ENCODE results near the gene GNB1L.

The GNB1L gene

DNA sequence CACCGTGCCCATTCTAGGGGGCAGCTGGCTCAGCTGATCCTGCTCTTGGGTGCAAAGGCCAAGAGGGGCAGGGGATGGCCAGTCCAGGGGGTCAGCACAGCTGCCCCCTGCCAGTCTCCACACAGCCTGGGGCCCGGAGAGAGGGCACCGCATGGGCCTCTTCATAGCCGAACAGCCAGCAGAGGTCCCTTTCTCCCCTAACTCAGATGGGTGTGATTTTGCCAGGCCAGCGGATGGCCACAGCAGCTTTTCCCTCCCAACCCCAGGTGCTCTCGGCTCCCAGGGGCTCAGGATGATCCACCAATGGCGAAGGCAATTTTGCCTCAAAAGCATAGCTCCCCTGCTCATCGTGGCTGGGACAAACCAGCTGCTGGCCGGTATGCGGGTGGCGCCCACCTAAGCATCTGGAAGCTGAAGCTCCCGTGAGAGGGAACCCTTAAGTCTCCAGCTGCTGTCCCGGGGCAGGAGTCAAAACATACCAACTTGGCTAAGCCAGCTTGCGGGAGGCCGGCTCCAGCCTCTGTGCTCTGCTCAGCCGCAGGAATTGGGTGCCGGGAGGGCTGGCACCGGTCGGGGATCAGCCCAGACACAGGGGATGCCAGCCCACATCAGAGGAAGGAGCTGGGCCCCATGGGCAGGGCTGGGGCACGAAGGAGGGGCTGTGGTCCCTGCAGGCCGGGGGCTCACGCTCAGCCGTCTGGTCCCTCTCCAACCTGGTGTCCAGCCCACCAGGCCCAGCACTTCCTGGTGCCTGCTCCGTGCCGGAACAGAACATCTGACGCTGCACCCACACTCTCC, 30.5 kb upstream of the GNB1L start:
- TF ChIP-seq GATA3 (IDR thresholded peaks at IDR 0.05; ENCODE audit: low read depth, low read length) (no peak), GATA2 (IDR thresholded peaks at IDR 0.05; ENCODE audit: low read depth, low read length) (no peak)

DNA sequence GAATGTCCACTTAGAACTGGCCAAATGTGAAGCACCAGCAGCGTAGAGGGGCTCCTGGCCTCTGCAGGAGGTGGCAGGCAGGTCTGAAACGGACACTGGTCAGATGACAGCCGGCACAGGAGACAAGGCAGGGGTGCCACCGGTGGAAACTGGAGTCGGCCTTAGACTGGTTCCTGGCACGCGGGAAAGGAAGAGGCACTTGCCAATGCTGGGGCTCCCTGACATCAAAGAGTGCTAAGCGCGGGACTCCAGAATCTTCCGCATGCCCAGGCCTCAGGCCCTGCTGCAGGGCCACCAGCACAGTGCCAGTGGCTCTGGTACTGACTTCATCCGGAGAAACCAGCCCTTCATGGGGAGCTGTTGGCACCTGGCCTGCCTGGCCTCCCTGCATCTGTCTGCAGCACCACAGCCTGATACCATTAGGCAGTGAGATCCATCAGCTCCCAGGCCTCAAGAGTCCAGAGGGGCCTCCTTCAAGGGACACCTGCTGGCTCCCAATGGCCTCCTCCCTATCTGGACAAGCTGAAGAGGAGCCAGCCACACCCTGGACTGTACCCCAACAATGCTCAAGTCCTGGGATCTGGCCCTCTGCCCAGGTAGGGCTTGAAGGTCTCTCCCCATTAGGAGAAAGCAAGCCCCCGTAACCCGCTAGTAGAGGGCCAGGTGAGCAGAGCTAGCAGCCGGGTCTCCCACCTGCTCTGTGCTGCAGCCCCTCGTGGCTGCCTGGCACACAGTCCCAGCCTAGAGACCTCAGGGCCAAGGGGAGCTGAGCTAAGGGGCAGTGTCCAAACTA, 29.7 kb upstream of the GNB1L start:
- TF ChIP-seq GATA2 (IDR thresholded peaks at IDR 0.05; ENCODE audit: low read depth, low read length) (no peak), GATA3 (IDR thresholded peaks at IDR 0.05; ENCODE audit: low read depth, low read length) (no peak)

DNA sequence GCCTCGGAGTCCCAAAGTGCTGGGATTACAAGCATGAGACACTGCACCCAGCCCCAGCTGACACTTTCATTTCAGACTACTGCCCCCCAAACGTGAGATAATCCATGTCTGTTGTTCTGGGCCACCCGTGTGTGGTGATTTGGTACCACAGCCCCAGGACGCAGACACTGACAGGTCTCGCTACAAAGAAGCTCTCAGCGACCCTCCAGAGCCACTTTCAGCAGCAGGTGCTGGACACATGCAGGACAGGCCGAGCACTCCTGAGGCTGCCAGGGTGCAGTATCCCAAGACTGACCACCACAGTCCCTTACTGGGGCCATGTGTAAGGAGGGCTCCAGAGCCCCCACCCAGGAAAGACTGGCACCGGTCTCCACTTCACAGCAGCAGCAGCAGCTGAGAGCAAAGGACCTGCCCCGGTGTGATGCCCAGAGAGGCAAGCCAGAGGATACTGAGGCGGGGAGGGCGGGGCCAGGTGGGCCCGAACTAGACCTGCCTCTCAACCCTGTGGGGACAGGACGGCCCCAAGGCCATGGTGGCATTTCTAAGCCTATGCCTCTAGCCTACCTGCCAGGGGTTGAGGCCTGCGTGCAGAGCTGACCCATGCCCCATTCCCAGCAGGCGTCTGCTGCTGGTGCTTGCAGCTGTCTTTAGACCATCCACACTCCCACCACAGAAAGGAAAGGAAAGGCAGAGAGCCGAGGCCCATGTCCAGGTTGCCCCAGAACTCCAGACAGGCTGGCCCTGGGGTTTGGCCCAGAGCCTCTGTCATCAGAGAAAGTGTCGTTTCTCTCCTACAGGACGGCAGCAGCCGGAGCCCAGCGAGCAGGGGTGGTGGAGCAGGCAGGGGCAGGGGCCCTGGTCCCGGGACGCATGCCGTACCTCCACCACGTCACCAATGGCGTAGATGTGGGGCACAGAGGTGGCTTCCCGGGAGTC, 28.0 kb upstream of the GNB1L start:
- TF ChIP-seq GATA3 (IDR thresholded peaks at IDR 0.05; ENCODE audit: low read depth, low read length), result no peak
- TF ChIP-seq GATA2 (IDR thresholded peaks at IDR 0.05; ENCODE audit: low read depth, low read length), result no peak

DNA sequence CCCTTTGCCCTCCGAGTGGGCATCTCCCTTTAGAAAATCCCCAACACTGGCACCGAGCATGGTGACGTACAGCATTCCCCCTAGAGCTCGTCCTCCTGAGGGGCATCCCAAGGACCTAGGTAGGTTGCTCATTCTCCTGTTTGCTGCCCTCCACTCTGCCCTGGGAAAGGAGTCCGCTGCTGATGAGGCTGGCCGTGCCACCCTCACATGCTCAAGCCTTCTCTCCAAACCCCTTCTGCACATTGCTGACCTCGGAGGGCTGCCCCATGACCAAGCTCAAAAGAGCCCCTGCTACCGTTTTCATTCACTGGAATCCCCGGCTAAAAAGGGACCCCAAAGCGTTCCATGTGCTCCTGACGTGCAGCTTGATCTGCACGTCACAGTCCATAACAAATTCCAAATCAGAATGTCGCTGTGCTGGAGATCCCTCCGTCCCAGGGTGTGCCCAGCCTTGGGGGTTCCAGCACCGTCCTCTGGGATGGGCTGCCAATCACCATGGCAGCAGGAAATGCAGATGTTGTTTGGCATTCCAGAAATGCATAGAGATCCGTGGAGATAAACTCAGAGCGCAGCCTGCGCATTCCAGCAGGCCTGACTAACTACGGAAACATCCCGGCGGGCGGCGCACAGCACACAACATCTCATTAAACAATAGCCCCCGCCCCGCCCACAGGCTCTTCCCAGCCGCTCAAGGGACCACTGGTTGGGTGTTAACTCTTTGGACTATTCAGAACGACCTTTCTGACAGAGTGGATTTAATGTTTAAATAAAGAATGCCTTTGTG, 26.3 kb upstream of the GNB1L start:
- TF ChIP-seq GATA2 (IDR thresholded peaks at IDR 0.05; ENCODE audit: low read depth, low read length) (peak; percentile 53; the same call in 1 of the 2 replicates), GATA3 (IDR thresholded peaks at IDR 0.05; ENCODE audit: low read depth, low read length) (no peak)

DNA sequence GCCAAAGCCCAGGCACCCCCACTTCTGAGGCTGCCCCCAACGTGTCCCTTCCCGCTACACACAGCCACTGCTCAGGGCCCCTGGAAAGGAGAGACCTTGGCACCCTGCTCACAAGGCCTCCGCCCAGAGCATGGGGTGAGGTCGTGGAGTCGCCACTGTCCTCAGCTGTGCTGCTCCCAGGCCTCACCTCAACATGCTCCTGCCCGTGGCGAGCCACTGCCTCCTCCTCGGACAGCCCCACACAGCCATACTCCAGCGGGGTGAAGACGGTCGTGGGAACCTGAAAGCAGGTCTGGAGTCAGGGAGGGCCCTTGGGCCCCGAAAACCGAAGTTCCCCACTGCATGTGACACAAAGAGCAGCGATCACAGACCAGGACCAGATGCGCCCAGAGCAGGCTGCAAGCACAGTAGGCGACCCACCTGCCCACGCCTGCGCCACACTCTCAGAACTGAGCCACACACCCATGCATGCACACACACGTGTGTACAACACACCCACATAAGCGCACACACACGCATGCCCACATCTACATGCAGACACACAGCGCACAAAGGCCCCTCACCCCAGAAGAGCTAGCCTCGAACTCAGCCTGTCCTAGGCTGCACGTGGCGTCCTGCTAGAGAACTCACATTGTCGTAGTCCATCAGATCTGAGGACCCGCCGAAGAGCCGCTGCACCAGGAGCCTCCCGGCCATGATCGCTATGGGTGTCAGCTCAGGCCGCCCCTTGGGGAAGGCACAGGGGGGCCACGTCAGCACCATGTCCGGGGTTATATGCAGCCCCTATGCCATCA, 25.5 kb upstream of the GNB1L start:
- TF ChIP-seq GATA2 (IDR thresholded peaks at IDR 0.05; ENCODE audit: low read depth, low read length) (no peak), GATA3 (IDR thresholded peaks at IDR 0.05; ENCODE audit: low read depth, low read length) (no peak)

DNA sequence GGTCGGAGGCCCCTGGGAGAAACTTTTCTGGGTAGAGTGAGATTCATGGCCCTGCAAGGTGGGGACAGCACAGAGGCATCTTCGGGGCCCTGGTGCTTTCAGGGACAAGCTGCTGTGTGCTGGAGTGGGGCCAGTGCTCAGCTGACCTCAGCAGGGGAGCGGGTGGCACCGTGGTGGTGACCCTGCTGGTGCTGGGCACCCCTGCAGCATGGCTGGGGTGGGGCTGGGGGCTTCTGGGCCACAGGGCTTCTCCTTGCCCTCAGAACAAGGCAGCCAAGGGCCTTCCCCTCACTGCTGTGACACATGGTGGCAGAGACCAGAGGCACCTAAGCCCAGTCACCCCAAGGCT, 24.9 kb upstream of the GNB1L start:
- no peak for TF ChIP-seq GATA3 (IDR thresholded peaks at IDR 0.05; ENCODE audit: low read depth, low read length)
- TF ChIP-seq GATA2 (IDR thresholded peaks at IDR 0.05; ENCODE audit: low read depth, low read length), result no peak

DNA sequence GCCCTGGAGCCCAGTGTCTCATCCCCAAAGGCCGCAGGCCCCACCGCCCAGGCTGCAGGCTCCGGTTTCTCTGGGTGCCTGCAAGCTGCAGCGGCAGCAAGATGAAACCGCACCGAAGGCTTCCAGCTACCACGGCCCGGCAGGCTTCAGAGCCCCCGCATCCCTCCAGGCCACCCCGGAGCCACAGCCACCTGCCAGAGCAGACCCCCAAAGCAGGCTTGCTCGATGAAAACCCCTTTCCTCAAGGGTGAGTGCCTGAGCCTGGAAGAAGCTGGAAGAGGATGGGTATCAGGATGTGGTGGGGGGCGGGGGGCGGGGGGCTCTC, 24.5 kb upstream of the GNB1L start:
- TF ChIP-seq GATA3 (IDR thresholded peaks at IDR 0.05; ENCODE audit: low read depth, low read length) (no peak), GATA2 (IDR thresholded peaks at IDR 0.05; ENCODE audit: low read depth, low read length) (no peak)

DNA sequence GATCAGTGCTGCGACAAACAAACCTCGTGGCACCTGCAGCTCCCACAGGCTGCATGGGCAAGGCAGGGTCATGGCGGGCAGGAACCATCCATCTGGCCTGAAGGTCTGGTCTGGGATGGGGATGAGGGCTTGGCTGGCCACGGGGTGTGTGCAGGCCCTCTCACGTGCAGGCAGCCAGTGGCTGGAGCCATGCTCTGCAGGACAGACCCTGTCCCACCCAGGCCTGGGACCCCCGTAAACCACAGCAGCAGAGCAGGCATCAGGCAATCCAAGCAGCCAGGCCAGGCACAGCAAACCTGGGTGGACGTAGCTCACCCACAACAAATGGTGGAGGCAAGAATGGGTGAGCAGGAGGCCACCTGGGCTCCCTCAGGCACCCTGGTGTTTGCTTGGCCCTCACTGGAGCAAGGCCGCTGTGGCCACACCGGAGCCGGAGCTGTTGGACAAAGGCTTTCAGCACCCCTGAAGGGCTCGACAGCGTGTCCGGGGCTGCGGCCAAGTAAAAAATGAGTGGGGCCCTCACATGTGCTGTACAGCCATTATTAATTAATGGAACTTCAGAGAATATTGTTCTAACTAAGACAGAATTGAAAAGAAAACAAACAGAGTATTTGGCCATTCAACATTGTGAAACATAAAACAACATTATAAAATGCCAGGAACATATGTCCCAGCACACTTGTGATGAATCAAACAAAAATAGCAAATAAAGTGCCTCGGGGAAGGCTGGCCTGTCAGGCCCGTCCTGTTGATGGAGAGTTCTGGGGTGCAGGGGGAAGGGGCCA, 24.0 kb upstream of the GNB1L start:
- no peak for TF ChIP-seq GATA3 (IDR thresholded peaks at IDR 0.05; ENCODE audit: low read depth, low read length)
- no peak for TF ChIP-seq GATA2 (IDR thresholded peaks at IDR 0.05; ENCODE audit: low read depth, low read length)

DNA sequence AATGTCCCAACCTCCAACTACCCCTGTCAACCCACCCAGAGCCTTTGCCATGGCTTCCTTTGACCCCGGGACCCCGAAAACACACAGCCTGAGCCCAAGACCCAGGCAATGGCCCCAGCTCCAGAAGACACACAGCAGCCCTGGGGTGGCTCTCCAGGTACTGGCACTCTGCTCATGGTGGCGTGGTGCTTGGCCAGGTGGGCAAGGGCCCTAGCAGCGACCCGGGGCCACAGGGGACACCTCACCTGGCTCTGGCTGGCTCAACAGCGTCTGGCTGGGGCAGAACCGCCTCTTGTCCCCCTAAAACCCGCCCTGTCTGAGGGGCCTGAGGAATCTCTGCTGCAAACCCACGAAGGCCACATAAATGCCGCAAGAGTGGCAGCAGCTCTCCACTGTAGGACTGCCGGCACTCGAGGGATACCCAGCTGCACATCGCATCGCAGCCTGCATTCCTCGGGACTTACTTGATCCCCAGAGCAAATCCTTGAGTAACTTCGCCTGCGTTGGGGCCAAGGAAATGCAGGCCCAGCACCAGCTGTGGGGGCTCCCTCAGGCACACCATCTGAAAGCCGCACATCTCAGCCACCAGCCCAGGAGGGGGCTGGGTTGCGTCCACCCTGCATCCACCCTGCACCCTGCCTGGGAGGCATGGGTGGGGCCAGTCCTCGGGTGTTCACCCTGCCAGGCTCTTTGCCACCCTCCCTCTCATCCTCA, 23.1 kb upstream of the GNB1L start:
- TF ChIP-seq GATA3 (IDR thresholded peaks at IDR 0.05; ENCODE audit: low read depth, low read length) (no peak), GATA2 (IDR thresholded peaks at IDR 0.05; ENCODE audit: low read depth, low read length) (no peak)

DNA sequence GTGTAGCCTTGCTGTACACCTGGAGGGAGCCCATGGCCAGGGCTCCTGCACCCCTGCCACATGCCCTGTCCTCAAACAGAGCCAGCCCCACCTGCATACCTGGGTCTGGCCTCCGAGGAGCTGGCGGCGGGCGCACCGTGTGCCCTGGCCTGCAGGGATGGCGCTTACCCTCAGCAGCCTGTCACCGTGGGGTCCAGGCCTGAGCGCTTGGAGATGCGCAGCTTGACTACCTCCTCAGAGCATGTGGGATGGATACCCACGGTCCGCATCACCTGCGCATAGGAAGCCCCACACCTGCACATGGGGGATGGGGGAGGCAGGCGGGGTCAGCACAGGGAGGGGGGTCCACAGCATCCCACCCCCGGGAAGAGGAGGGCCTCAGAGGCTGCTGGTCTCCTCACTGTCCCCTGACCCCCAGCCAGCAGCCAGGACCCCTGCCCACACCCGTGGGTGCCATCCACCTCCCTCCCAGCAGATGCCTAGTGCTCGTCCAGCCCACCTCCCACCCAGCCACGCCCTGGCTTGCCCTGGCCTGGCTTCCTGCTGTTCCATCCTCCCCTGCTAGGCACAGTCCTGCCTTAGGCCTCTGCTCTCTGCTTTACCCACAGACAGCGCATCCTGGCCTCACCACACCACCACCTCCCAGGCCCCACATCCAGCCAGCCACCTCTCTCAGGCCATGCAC, 22.4 kb upstream of the GNB1L start:
- no peak for TF ChIP-seq GATA3 (IDR thresholded peaks at IDR 0.05; ENCODE audit: low read depth, low read length)
- TF ChIP-seq GATA2 (IDR thresholded peaks at IDR 0.05; ENCODE audit: low read depth, low read length), result no peak

All from SH-SY5Y (cell line).